Renal cortex interstitium (tissue), 11 donors: Measurements from ENCODE around the gene GRIP2. TPM values are rescaled to one million over a fixed set of nuclear protein-coding genes. Genes with fewer than 3 reads are reported as not detected.

Source experiments
- DNase-seq, 11 donors: peaks; one replicate each; pipeline ENCODE4 v3.0.0-alpha.2; 2013; ENCODE audit warnings: low read depth in 9 of 11, low spot score in 4 of 11; ENCODE audit errors: extremely low read depth in 1 of 11
- polyA plus RNA-seq, 3 donors: library from polyadenylated mRNA; unstranded; fragments of 120-200 nt; gene quantifications; one replicate each; pipeline ENCODE4 v1.2.1, GENCODE V29; 2013; ENCODE audit not compliant: insufficient read length in 3 of 3

GRIP2 gene
- polyA plus RNA-seq, 3 donors, result 1.2 to 2.2 (median 1.2) TPM

GRCh38 chr3:14462738-14463137 lies 77.4 kb downstream of the GRIP2 start:
- no peak for DNase-seq

- DNase-seq, result no peak
Observed at GRCh38 chr3:14461748-14462324, 78.3 kb downstream of the GRIP2 start.

GRCh38 chr3:14461006-14461747 lies 79.0 kb downstream of the GRIP2 start:
- no peak for DNase-seq

GRCh38 chr3:14460342-14461005 lies 79.7 kb downstream of the GRIP2 start:
- DNase-seq, result no peak

- no peak for DNase-seq
Observed at GRCh38 chr3:14459787-14460186, 80.4 kb downstream of the GRIP2 start.

- DNase-seq, result no peak
Observed at GRCh38 chr3:14459384-14459783, 80.8 kb downstream of the GRIP2 start.

- no peak for DNase-seq
Observed at GRCh38 chr3:14458434-14459275, 81.5 kb downstream of the GRIP2 start.

- no peak for DNase-seq
Observed at GRCh38 chr3:14457999-14458398, 82.1 kb downstream of the GRIP2 start.

GRCh38 chr3:14457481-14457880 lies 82.7 kb downstream of the GRIP2 start:
- DNase-seq, result no peak

- no peak for DNase-seq
Observed at GRCh38 chr3:14456794-14457193, 83.3 kb downstream of the GRIP2 start.

GRCh38 chr3:14455571-14456317 lies 84.4 kb downstream of the GRIP2 start:
- DNase-seq, result no peak

- DNase-seq, result no peak
Observed at GRCh38 chr3:14454639-14455310, 85.4 kb downstream of the GRIP2 start.

GRCh38 chr3:14453876-14454638 lies 86.1 kb downstream of the GRIP2 start:
- no peak for DNase-seq

GRCh38 chr3:14452740-14453710 lies 87.1 kb downstream of the GRIP2 start:
- DNase-seq, result peak in 9 of 11 donors; percentile 67 to 89 (median 79)

- no peak for DNase-seq
Observed at GRCh38 chr3:14451844-14452739, 88.0 kb downstream of the GRIP2 start.
